ENCODE results near the gene CCL11.
"Not testable (repeated sequence)": the region's sequence is repeated elsewhere in the genome, so short reads cannot be mapped to it uniquely, and the experiment has no call there.

Gene CCL11

GRCh38 chr17:34306466-34306865 is 20.9 kb downstream of the CCL11 start:
- H3K27ac Mint-ChIP-seq = no peak overlapping the region
- H3K4me1 Mint-ChIP-seq (ENCODE audit: low read depth) = peaks cover 3% of the 10 kb centered on the region
- no peak for DNase-seq (ENCODE audit: low spot score)
- H3K27me3 Mint-ChIP-seq (ENCODE audit: low read depth) = peaks cover 17% of the 10 kb centered on the region
- H3K4me3 Mint-ChIP-seq = no peak overlapping the region
- H3K9me3 Mint-ChIP-seq = no peaks in the 10 kb centered on the region
- no peaks in the 10 kb centered on the region for H3K36me3 Mint-ChIP-seq (ENCODE audit: low read depth)

- Mint-ChIP-seq H3K4me3 (no peak overlapping the region), H3K27ac (no peak overlapping the region)
Measured at GRCh38 chr17:34307110-34307509, 21.6 kb downstream of the CCL11 start.

GRCh38 chr17:34308371-34308770 is 22.8 kb downstream of the CCL11 start:
- Mint-ChIP-seq H3K9me3 (no peaks in the 10 kb centered on the region), H3K36me3 (ENCODE audit: low read depth) (no peaks in the 10 kb centered on the region), H3K27ac (no peak overlapping the region), H3K27me3 (ENCODE audit: low read depth) (peaks cover 13% of the 10 kb centered on the region), H3K4me1 (ENCODE audit: low read depth) (peaks cover 2% of the 10 kb centered on the region), H3K4me3 (no peak overlapping the region)
- DNase-seq (ENCODE audit: low spot score) = no peak

More at GRCh38 chr17:34307110-34307509, 21.6 kb downstream of the CCL11 start:
- Mint-ChIP-seq H3K36me3 (ENCODE audit: low read depth) (no peaks in the 10 kb centered on the region), H3K9me3 (no peaks in the 10 kb centered on the region), H3K4me1 (ENCODE audit: low read depth) (peaks cover 2% of the 10 kb centered on the region), H3K27me3 (ENCODE audit: low read depth) (peaks cover 17% of the 10 kb centered on the region)
- no peak for DNase-seq (ENCODE audit: low spot score)

- H3K36me3 Mint-ChIP-seq (ENCODE audit: low read depth) = no peaks in the 10 kb centered on the region
- no peak overlapping the region for H3K27ac Mint-ChIP-seq
- H3K4me1 Mint-ChIP-seq (ENCODE audit: low read depth) = peaks cover 2% of the 10 kb centered on the region
- no peaks in the 10 kb centered on the region for H3K9me3 Mint-ChIP-seq
- H3K4me3 Mint-ChIP-seq = no peak overlapping the region
- peaks cover 34% of the 10 kb centered on the region for H3K27me3 Mint-ChIP-seq (ENCODE audit: low read depth)
- DNase-seq (ENCODE audit: low spot score) = no peak
Measured at GRCh38 chr17:34311291-34311690, 25.7 kb downstream of the CCL11 start.

GRCh38 chr17:34312080-34312479 is 26.5 kb downstream of the CCL11 start:
- no peak overlapping the region for H3K27ac Mint-ChIP-seq
- no peak for DNase-seq (ENCODE audit: low spot score)
- no peaks in the 10 kb centered on the region for H3K36me3 Mint-ChIP-seq (ENCODE audit: low read depth)
- H3K4me1 Mint-ChIP-seq (ENCODE audit: low read depth) = peaks cover 2% of the 10 kb centered on the region
- H3K27me3 Mint-ChIP-seq (ENCODE audit: low read depth) = peaks cover 33% of the 10 kb centered on the region
- no peak overlapping the region for H3K4me3 Mint-ChIP-seq
- no peaks in the 10 kb centered on the region for H3K9me3 Mint-ChIP-seq

- no peaks in the 10 kb centered on the region for H3K9me3 Mint-ChIP-seq
- no peak overlapping the region for H3K27ac Mint-ChIP-seq
- H3K27me3 Mint-ChIP-seq (ENCODE audit: low read depth) = peaks cover 33% of the 10 kb centered on the region
- no peak for DNase-seq (ENCODE audit: low spot score)
- H3K4me1 Mint-ChIP-seq (ENCODE audit: low read depth) = no peaks in the 10 kb centered on the region
- no peak overlapping the region for H3K4me3 Mint-ChIP-seq
- no peaks in the 10 kb centered on the region for H3K36me3 Mint-ChIP-seq (ENCODE audit: low read depth)
Measured at GRCh38 chr17:34313164-34313563, 27.6 kb downstream of the CCL11 start.

GRCh38 chr17:34314279-34314678 is 28.7 kb downstream of the CCL11 start:
- H3K27ac Mint-ChIP-seq = no peak overlapping the region
- DNase-seq (ENCODE audit: low spot score) = no peak
- peaks cover 31% of the 10 kb centered on the region for H3K27me3 Mint-ChIP-seq (ENCODE audit: low read depth)
- no peak overlapping the region for H3K4me3 Mint-ChIP-seq
- H3K4me1 Mint-ChIP-seq (ENCODE audit: low read depth) = no peaks in the 10 kb centered on the region
- no peaks in the 10 kb centered on the region for H3K36me3 Mint-ChIP-seq (ENCODE audit: low read depth)
- H3K9me3 Mint-ChIP-seq = no peaks in the 10 kb centered on the region

GRCh38 chr17:34318474-34318873 is 32.9 kb downstream of the CCL11 start:
- H3K4me1 Mint-ChIP-seq (ENCODE audit: low read depth) = no peaks in the 10 kb centered on the region
- no peak overlapping the region for H3K4me3 Mint-ChIP-seq
- H3K36me3 Mint-ChIP-seq (ENCODE audit: low read depth) = no peaks in the 10 kb centered on the region
- H3K27ac Mint-ChIP-seq = no peak overlapping the region
- peaks cover 24% of the 10 kb centered on the region for H3K27me3 Mint-ChIP-seq (ENCODE audit: low read depth)
- DNase-seq (ENCODE audit: low spot score) = peak; percentile 10
- H3K9me3 Mint-ChIP-seq = no peaks in the 10 kb centered on the region

- no peak for DNase-seq (ENCODE audit: low spot score)
- Mint-ChIP-seq H3K4me3 (no peak within 1 kb of the TSS), H3K9me3 (no peaks in the 10 kb centered on the region), H3K4me1 (ENCODE audit: low read depth) (no peaks in the 10 kb centered on the region), H3K27ac (no peak within 1 kb of the TSS), H3K36me3 (ENCODE audit: low read depth) (no peaks in the 10 kb centered on the region), H3K27me3 (ENCODE audit: low read depth) (peaks cover 25% of the 10 kb centered on the region)
Measured at GRCh38 chr17:34319039-34319483, 33.5 kb downstream of the CCL11 start, which contains the start of gene CCL8. Gene CCL8 (plus strand): TSS chr17:34319435. CDS start chr17:34319502, 67 bp downstream.

- DNase-seq (ENCODE audit: low spot score) = no peak
- H3K4me3 Mint-ChIP-seq = no peak overlapping the region
- H3K9me3 Mint-ChIP-seq = no peaks in the 10 kb centered on the region
- H3K27ac Mint-ChIP-seq = no peak overlapping the region
- no peaks in the 10 kb centered on the region for H3K36me3 Mint-ChIP-seq (ENCODE audit: low read depth)
- H3K4me1 Mint-ChIP-seq (ENCODE audit: low read depth) = no peaks in the 10 kb centered on the region
- H3K27me3 Mint-ChIP-seq (ENCODE audit: low read depth) = peaks cover 23% of the 10 kb centered on the region
Measured at GRCh38 chr17:34321964-34322363, 36.4 kb downstream of the CCL11 start.

GRCh38 chr17:34327580-34327979 is 42.0 kb downstream of the CCL11 start:
- not testable (repeated sequence) for DNase-seq (ENCODE audit: low spot score)

GRCh38 chr17:34337701-34338100 is 52.2 kb downstream of the CCL11 start:
- no peaks in the 10 kb centered on the region for H3K4me1 Mint-ChIP-seq (ENCODE audit: low read depth)
- no peaks in the 10 kb centered on the region for H3K9me3 Mint-ChIP-seq
- peaks cover 41% of the 10 kb centered on the region for H3K27me3 Mint-ChIP-seq (ENCODE audit: low read depth)
- no peak overlapping the region for H3K27ac Mint-ChIP-seq
- H3K4me3 Mint-ChIP-seq = no peak overlapping the region
- DNase-seq (ENCODE audit: low spot score) = no peak
- H3K36me3 Mint-ChIP-seq (ENCODE audit: low read depth) = no peaks in the 10 kb centered on the region

More at GRCh38 chr17:34327580-34327979, 42.0 kb downstream of the CCL11 start:
- H3K36me3 Mint-ChIP-seq (ENCODE audit: low read depth); H3K4me3 Mint-ChIP-seq; H3K27ac Mint-ChIP-seq; H3K9me3 Mint-ChIP-seq; H3K4me1 Mint-ChIP-seq (ENCODE audit: low read depth): not testable (repeated sequence)
- H3K27me3 Mint-ChIP-seq (ENCODE audit: low read depth) = peaks cover 52% of the 10 kb centered on the region

All from T-helper 2 cell treated with Interferon-gamma antibody and Interleukin-4, amounts not matched to agents 5 μg/mL and 100 μg/mL, for 36 hours (primary cell).